A549 (cell line): ENCODE results near the gene USP24.

Source experiments
- CEBPB ChIP-seq, 2 experiments: fragments of >200 bp in 1 of 2; sonication (Bioruptor Twin) in 1 of 2; formaldehyde crosslinking in 1 of 2; IDR thresholded peaks; 2 replicates each; pipeline ENCODE4 v1.6.1; 2012 to 2016
- CTCF ChIP-seq: fragments of >200 bp; sonication (Bioruptor Twin); formaldehyde crosslinking; IDR thresholded peaks from 3 replicates; pipeline ENCODE4 v1.5.1; 2016
- EHMT2 ChIP-seq: fragments of 200-600 bp; sonication (generic); IDR thresholded peaks from 2 replicates; pipeline ENCODE4 v1.6.1; 2016; ENCODE audit warnings: antibody characterized with exemption, low read depth, mild to moderate bottlenecking, moderate library complexity
- EP300 ChIP-seq, 2 experiments: fragments of >200 bp; sonication (Bioruptor Twin); formaldehyde crosslinking; IDR thresholded peaks; 2 replicates in 1 of 2; 3 replicates in 1 of 2; pipeline ENCODE4 v1.6.1; 2016 to 2017
- HOXB13 ChIP-seq: fragments of 250-450 bp; sonication (Bioruptor Pico); IDR thresholded peaks from 2 replicates; pipeline ENCODE4 v1.5.0; 2020; ENCODE audit warnings: low read depth, mild to moderate bottlenecking, moderate library complexity
- JUN ChIP-seq, 2 experiments: fragments of >200 bp; sonication (Bioruptor Twin); formaldehyde crosslinking; IDR thresholded peaks; 2 replicates in 1 of 2; 3 replicates in 1 of 2; pipeline ENCODE4 v1.6.1; 2016 to 2017
- POLR2A ChIP-seq: IDR thresholded peaks from 2 replicates; pipeline ENCODE4 v1.6.1; 2012; ENCODE audit warnings: mild to moderate bottlenecking, low read length
- RAD21 ChIP-seq, 2 experiments: fragments of >200 bp in 1 of 2; sonication (Bioruptor Twin) in 1 of 2; formaldehyde crosslinking in 1 of 2; IDR thresholded peaks in 1 of 2; conservative IDR thresholded peaks in 1 of 2; 2 replicates in 1 of 2; 3 replicates in 1 of 2; pipeline ENCODE4 v1.6.1; 2012 to 2018; ENCODE audit warnings: inconsistent platforms in 1 of 2
- RARB ChIP-seq: fragments of 250-450 bp; sonication (Bioruptor Pico); IDR thresholded peaks from 2 replicates; pipeline ENCODE4 v1.8.0; 2021; ENCODE audit warnings: mild to moderate bottlenecking, moderate library complexity
- REST ChIP-seq: fragments of 200-600 bp; sonication (generic); IDR thresholded peaks from 2 replicates; pipeline ENCODE4 v1.6.1; 2016; ENCODE audit warnings: antibody characterized with exemption, mild to moderate bottlenecking, moderate library complexity
- SMC3 ChIP-seq: fragments of >200 bp; sonication (Bioruptor Twin); formaldehyde crosslinking; IDR thresholded peaks from 3 replicates; pipeline ENCODE4 v1.6.1; 2018; ENCODE audit warnings: inconsistent platforms
- ZFP36 ChIP-seq: fragments of 450-650 bp; IDR thresholded peaks from 2 replicates; pipeline ENCODE4 v1.6.1; 2014; ENCODE audit warnings: borderline replicate concordance; ENCODE audit not compliant: partially characterized antibody
- TF ChIP-seq, protein P1 (sequence below): IDR thresholded peaks from 2 replicates; pipeline ENCODE4 v1.6.1; 2012

DNA sequence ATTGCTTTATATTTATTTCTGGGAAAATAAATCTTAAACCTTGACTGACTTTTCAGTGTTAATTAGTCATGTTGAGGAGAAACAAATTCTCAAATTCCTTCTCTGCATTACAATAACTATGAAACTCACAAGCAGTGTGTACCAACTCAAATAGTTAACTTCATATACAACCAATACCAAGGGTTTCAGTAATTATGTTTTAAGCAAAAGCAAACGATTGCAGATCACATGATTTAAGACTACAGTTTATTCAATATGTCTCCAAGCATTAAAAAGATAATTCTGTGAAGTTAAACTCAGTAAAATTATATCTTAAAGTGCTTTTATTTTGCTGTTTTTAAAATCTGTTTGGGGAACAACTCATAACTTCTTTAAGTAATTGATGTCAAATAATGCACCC, 147.2 kb downstream of the USP24 start:
- no peak for TF ChIP-seq CTCF
- TF ChIP-seq, protein P1, sequence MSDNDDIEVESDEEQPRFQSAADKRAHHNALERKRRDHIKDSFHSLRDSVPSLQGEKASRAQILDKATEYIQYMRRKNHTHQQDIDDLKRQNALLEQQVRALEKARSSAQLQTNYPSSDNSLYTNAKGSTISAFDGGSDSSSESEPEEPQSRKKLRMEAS = no peak
- no peak for TF ChIP-seq RARB (CRISPR knock-in tag)
- no peak for TF ChIP-seq HOXB13 (CRISPR knock-in tag)
- no peak for TF ChIP-seq EP300 (IDR thresholded peaks at IDR 0.05)
- TF ChIP-seq RAD21 (conservative IDR thresholded peaks at IDR 0.05 in 1 of 2, IDR thresholded peaks at IDR 0.05 in 1 of 2) = no peak
- no peak for TF ChIP-seq JUN (IDR thresholded peaks at IDR 0.05)
- TF ChIP-seq POLR2A = no peak
- no peak for TF ChIP-seq EHMT2
- no peak for TF ChIP-seq CEBPB (IDR thresholded peaks at IDR 0.05)
- no peak for TF ChIP-seq REST
- no peak for TF ChIP-seq SMC3
- TF ChIP-seq ZFP36 = no peak
